ENCODE data around the gene EEIG1. TPM values are rescaled to one million over a fixed set of nuclear protein-coding genes. Genes with fewer than 3 reads are reported as not detected.
A peak's percentile ranks its signal among the peaks of the same experiment; 100 is the strongest.

Gene EEIG1
- total and polyA plus RNA-seq, 9 of the 15 experiments (the other 6 are each of a cell fraction or from before 2014, with no cell fraction given): 0.17 to 16.7 (median 3.6) TPM

GRCh38 chr9:127937388-127938297, 43.1 kb downstream of the EEIG1 start, which contains the start of gene DPM2 (continued):
- TF ChIP-seq ZBTB5 (IDR thresholded peaks at IDR 0.05): no peak
- no peak for TF ChIP-seq ZNF184 (CRISPR knock-in tag; IDR thresholded peaks at IDR 0.05)
- no peak for TF ChIP-seq ZNF717 (CRISPR knock-in tag; IDR thresholded peaks at IDR 0.05)
- no peak for TF ChIP-seq ILK (tag; IDR thresholded peaks at IDR 0.05; ENCODE audit: borderline replicate concordance, low read depth)
- TF ChIP-seq HMGXB4 (CRISPR knock-in tag; IDR thresholded peaks at IDR 0.05): 0 out of 2 replicates have a peak, but pooled peaks have one; percentile 45
- TF ChIP-seq MAZ (CRISPR knock-in tag; conservative IDR thresholded peaks at IDR 0.05 in 1 of 2, IDR thresholded peaks at IDR 0.05 in 1 of 2): peak; percentile 41 to 52; a peak in 2 of 4 replicates
- no peak for TF ChIP-seq EHMT2 (IDR thresholded peaks at IDR 0.05)
- no peak for TF ChIP-seq SRSF7 (optimal IDR thresholded peaks at IDR 0.05; ENCODE audit: low read depth, low read length)
- TF ChIP-seq NCOA6 (IDR thresholded peaks at IDR 0.05): no peak
- TF ChIP-seq TCF3 (CRISPR knock-in tag; IDR thresholded peaks at IDR 0.05): peak; percentile 5; the same call in 1 of the 2 replicates
- TF ChIP-seq CLOCK (CRISPR knock-in tag; IDR thresholded peaks at IDR 0.05; ENCODE audit: borderline replicate concordance): no peak
- TF ChIP-seq RBM17 (IDR thresholded peaks at IDR 0.05; ENCODE audit: borderline replicate concordance, low read depth, low read length): no peak
- no peak for TF ChIP-seq BMI1 (IDR thresholded peaks at IDR 0.05; ENCODE audit: low read length)
- TF ChIP-seq HES1 (IDR thresholded peaks at IDR 0.05; ENCODE audit: low read depth): no peak
- TF ChIP-seq BCOR (IDR thresholded peaks at IDR 0.05): peak; percentile 99
- no peak for TF ChIP-seq ZNF507 (tag; conservative IDR thresholded peaks at IDR 0.05)
- no peak for TF ChIP-seq NFIC (IDR thresholded peaks at IDR 0.05)
- TF ChIP-seq ZBTB17 (CRISPR knock-in tag; IDR thresholded peaks at IDR 0.05): no peak
- 0 out of 2 replicates have a peak, but pooled peaks have one; percentile 6 for TF ChIP-seq SMC3 (conservative IDR thresholded peaks at IDR 0.05; ENCODE audit: insufficient read depth, low read depth, low read length)
- TF ChIP-seq RNF2 (IDR thresholded peaks at IDR 0.05): no peak
- TF ChIP-seq RBM34 (IDR thresholded peaks at IDR 0.05; ENCODE audit: borderline replicate concordance, insufficient read depth, low read length): no peak
- peak; percentile 73 for TF ChIP-seq ASH1L (IDR thresholded peaks at IDR 0.05; ENCODE audit: borderline replicate concordance, low read depth, partially characterized antibody)

Measured in K562 (cell line).